MM.1S (cell line): ENCODE results near the gene PTPRD.

Experiments
- DNase-seq: peaks from one replicate; pipeline ENCODE4 v3.0.0-alpha.2; 2015
- H2AFZ ChIP-seq: fragments of 300-600 bp; sonication (generic); 2 replicates; pipeline ENCODE4 v1.6.0; 2016; ENCODE audit warnings: antibody characterized with exemption, low read length
- H3F3A ChIP-seq: fragments of 300-600 bp; sonication (generic); 2 replicates; pipeline ENCODE4 v1.6.1; 2016; ENCODE audit warnings: mild to moderate bottlenecking, antibody characterized with exemption, low read length, moderate library complexity, mixed read lengths; ENCODE audit not compliant: insufficient read depth
- H3K27ac ChIP-seq: fragments of 300-600 bp; sonication (generic); 2 replicates; pipeline ENCODE4 v1.5.1; 2016; ENCODE audit warnings: mild to moderate bottlenecking, low read length
- H3K27me3 ChIP-seq: fragments of 300-600 bp; sonication (generic); replicated peaks from 2 replicates; pipeline ENCODE4 v1.6.0; 2016; ENCODE audit warnings: low read length; ENCODE audit not compliant: insufficient read depth
- H3K36me3 ChIP-seq: fragments of 300-600 bp; sonication (generic); replicated peaks from 2 replicates; pipeline ENCODE4 v1.6.1; 2016; ENCODE audit warnings: mild to moderate bottlenecking, low read length, mixed read lengths; ENCODE audit not compliant: insufficient read depth
- H3K4me1 ChIP-seq: fragments of 300-600 bp; sonication (generic); 2 replicates; pipeline ENCODE4 v1.6.1; 2016; ENCODE audit warnings: low read length, mixed read lengths
- H3K4me2 ChIP-seq: fragments of 300-600 bp; sonication (generic); 2 replicates; pipeline ENCODE4 v1.6.0; 2016; ENCODE audit warnings: low read depth, low read length
- H3K4me3 ChIP-seq: fragments of 300-600 bp; sonication (generic); 2 replicates; pipeline ENCODE4 v1.5.1; 2016; ENCODE audit warnings: low read length, mixed read lengths
- H3K79me2 ChIP-seq: fragments of 300-600 bp; sonication (generic); 2 replicates; pipeline ENCODE4 v1.6.1; 2016; ENCODE audit warnings: mixed run types, low read length, mixed read lengths
- H3K9ac ChIP-seq: fragments of 300-600 bp; sonication (generic); 2 replicates; pipeline ENCODE4 v1.6.1; 2016; ENCODE audit warnings: low read length, mixed read lengths
- H3K9me2 ChIP-seq: fragments of 300-600 bp; sonication (generic); replicated peaks from 2 replicates; pipeline ENCODE4 v1.6.1; 2016; ENCODE audit warnings: mild to moderate bottlenecking, low read length, mixed read lengths; ENCODE audit not compliant: insufficient read depth
- H3K9me3 ChIP-seq: fragments of 300-600 bp; sonication (generic); replicated peaks from 2 replicates; pipeline ENCODE4 v1.6.1; 2016; ENCODE audit warnings: mild to moderate bottlenecking, low read length, mixed read lengths; ENCODE audit not compliant: insufficient read depth
- H4K20me1 ChIP-seq: fragments of 300-600 bp; sonication (generic); 2 replicates; pipeline ENCODE4 v1.6.1; 2016; ENCODE audit warnings: mild to moderate bottlenecking, low read length, moderate library complexity, mixed read lengths; ENCODE audit not compliant: insufficient read depth
- CTCF ChIP-seq: fragments of 300-600 bp; sonication (generic); IDR thresholded peaks from 2 replicates; pipeline ENCODE4 v1.5.1; 2016; ENCODE audit warnings: antibody characterized with exemption, low read length, mixed read lengths
- EZH2 ChIP-seq: fragments of 300-600 bp; sonication (generic); optimal IDR thresholded peaks from 2 replicates; pipeline ENCODE3; 2017; ENCODE audit warnings: low read depth, mild to moderate bottlenecking, antibody characterized with exemption, low read length, mixed read lengths
- EZH2phosphoT487 ChIP-seq: fragments of 300-600 bp; sonication (generic); IDR thresholded peaks from 2 replicates; pipeline ENCODE4 v1.6.1; 2018; ENCODE audit warnings: antibody characterized with exemption, low read length

Gene PTPRD

GRCh38 chr9:8332331-8332650 lies 2280.5 kb downstream of the PTPRD start:
- no peak for TF ChIP-seq CTCF
- no peak overlapping the region for H3K27ac ChIP-seq
- H3K4me2 ChIP-seq: no peak overlapping the region
- no peak for DNase-seq
- H3K9me2 ChIP-seq: no peaks in the 10 kb centered on the region
- no peaks in the 10 kb centered on the region for H3F3A ChIP-seq
- H3K4me3 ChIP-seq: no peak overlapping the region
- H2AFZ ChIP-seq: no peak overlapping the region
- H3K27me3 ChIP-seq: no peaks in the 10 kb centered on the region
- no peaks in the 10 kb centered on the region for H3K9me3 ChIP-seq
- H3K9ac ChIP-seq: no peak overlapping the region
- no peaks in the 10 kb centered on the region for H4K20me1 ChIP-seq
- H3K36me3 ChIP-seq: no peaks in the 10 kb centered on the region
- H3K79me2 ChIP-seq: no peaks in the 10 kb centered on the region
- H3K4me1 ChIP-seq: no peaks in the 10 kb centered on the region

- Histone ChIP-seq H3K36me3 (no peaks in the 10 kb centered on the region), H3K9ac (no peak overlapping the region)
- DNase-seq: no peak
These were observed 2281.1 kb downstream of the PTPRD start for GRCh38 chr9:8331507-8332330.

GRCh38 chr9:8329561-8330283 lies 2283.1 kb downstream of the PTPRD start:
- no peaks in the 10 kb centered on the region for H3K9me2 ChIP-seq
- no peak overlapping the region for H3K4me2 ChIP-seq
- no peak overlapping the region for H2AFZ ChIP-seq
- no peak overlapping the region for H3K9ac ChIP-seq
- no peaks in the 10 kb centered on the region for H3K4me1 ChIP-seq
- H3K27me3 ChIP-seq: no peaks in the 10 kb centered on the region
- no peaks in the 10 kb centered on the region for H3K79me2 ChIP-seq
- H3F3A ChIP-seq: no peaks in the 10 kb centered on the region
- TF ChIP-seq CTCF (no peak), EZH2 (no peak), EZH2phosphoT487 (no peak)
- no peak overlapping the region for H3K4me3 ChIP-seq
- H3K27ac ChIP-seq: no peak overlapping the region
- H3K36me3 ChIP-seq: no peaks in the 10 kb centered on the region
- DNase-seq: no peak
- no peaks in the 10 kb centered on the region for H4K20me1 ChIP-seq
- no peaks in the 10 kb centered on the region for H3K9me3 ChIP-seq

More at GRCh38 chr9:8331507-8332330, 2281.1 kb downstream of the PTPRD start:
- no peaks in the 10 kb centered on the region for H3K27me3 ChIP-seq
- no peak overlapping the region for H3K4me2 ChIP-seq
- no peaks in the 10 kb centered on the region for H3K9me3 ChIP-seq
- no peaks in the 10 kb centered on the region for H3K79me2 ChIP-seq
- H3K9me2 ChIP-seq: no peaks in the 10 kb centered on the region
- no peak overlapping the region for H3K27ac ChIP-seq
- no peaks in the 10 kb centered on the region for H4K20me1 ChIP-seq
- no peak overlapping the region for H2AFZ ChIP-seq
- H3K4me3 ChIP-seq: no peak overlapping the region
- H3K4me1 ChIP-seq: no peaks in the 10 kb centered on the region
- TF ChIP-seq EZH2phosphoT487: no peak
- TF ChIP-seq EZH2: no peak
- TF ChIP-seq CTCF: no peak
- no peaks in the 10 kb centered on the region for H3F3A ChIP-seq
